ENCODE data around the gene KSR1.

The KSR1 gene

GRCh38 chr17:27475070-27475673 is 18.9 kb downstream of the KSR1 start:
- H3K4me3 ChIP-seq (ENCODE audit: low read depth, low read length), result no peak overlapping the region
- H3K4me1 ChIP-seq (ENCODE audit: control insufficient read depth, insufficient read depth, low read length), result peaks cover 71% of the 10 kb centered on the region
- H3K9me3 ChIP-seq (ENCODE audit: control insufficient read depth, insufficient read depth, low read depth, low read length), result no peaks in the 10 kb centered on the region
- H3K36me3 ChIP-seq (ENCODE audit: control insufficient read depth, insufficient read depth, low read length), result no peaks in the 10 kb centered on the region
- no peak overlapping the region for H3K9ac ChIP-seq (ENCODE audit: low read length)
- no peaks in the 10 kb centered on the region for H3K27me3 ChIP-seq (ENCODE audit: control insufficient read depth, insufficient read depth, low read length)
- no peak overlapping the region for H3K27ac ChIP-seq (ENCODE audit: low read depth, low read length)

- H3K4me1 ChIP-seq (ENCODE audit: control insufficient read depth, insufficient read depth, low read length), result peaks cover 76% of the 10 kb centered on the region
Observed at GRCh38 chr17:27475981-27476895, 20.0 kb downstream of the KSR1 start.

GRCh38 chr17:27477050-27477888 is 21.0 kb downstream of the KSR1 start:
- no peaks in the 10 kb centered on the region for H3K27me3 ChIP-seq (ENCODE audit: control insufficient read depth, insufficient read depth, low read length)

More at GRCh38 chr17:27475981-27476895, 20.0 kb downstream of the KSR1 start:
- H3K4me3 ChIP-seq (ENCODE audit: low read depth, low read length), result no peak overlapping the region
- no peak overlapping the region for H3K27ac ChIP-seq (ENCODE audit: low read depth, low read length)
- no peak overlapping the region for H3K9ac ChIP-seq (ENCODE audit: low read length)
- H3K27me3 ChIP-seq (ENCODE audit: control insufficient read depth, insufficient read depth, low read length), result no peaks in the 10 kb centered on the region
- H3K9me3 ChIP-seq (ENCODE audit: control insufficient read depth, insufficient read depth, low read depth, low read length), result no peaks in the 10 kb centered on the region
- H3K36me3 ChIP-seq (ENCODE audit: control insufficient read depth, insufficient read depth, low read length), result no peaks in the 10 kb centered on the region

GRCh38 chr17:27477971-27478684 is 21.9 kb downstream of the KSR1 start:
- no peaks in the 10 kb centered on the region for H3K36me3 ChIP-seq (ENCODE audit: control insufficient read depth, insufficient read depth, low read length)
- no peaks in the 10 kb centered on the region for H3K9me3 ChIP-seq (ENCODE audit: control insufficient read depth, insufficient read depth, low read depth, low read length)
- H3K27me3 ChIP-seq (ENCODE audit: control insufficient read depth, insufficient read depth, low read length), result no peaks in the 10 kb centered on the region
- H3K9ac ChIP-seq (ENCODE audit: low read length), result no peak overlapping the region
- H3K4me3 ChIP-seq (ENCODE audit: low read depth, low read length), result no peak overlapping the region
- no peak overlapping the region for H3K27ac ChIP-seq (ENCODE audit: low read depth, low read length)
- H3K4me1 ChIP-seq (ENCODE audit: control insufficient read depth, insufficient read depth, low read length), result peaks cover 63% of the 10 kb centered on the region

More at GRCh38 chr17:27477050-27477888, 21.0 kb downstream of the KSR1 start:
- H3K9ac ChIP-seq (ENCODE audit: low read length), result no peak overlapping the region
- no peaks in the 10 kb centered on the region for H3K9me3 ChIP-seq (ENCODE audit: control insufficient read depth, insufficient read depth, low read depth, low read length)
- no peak overlapping the region for H3K27ac ChIP-seq (ENCODE audit: low read depth, low read length)
- peaks cover 71% of the 10 kb centered on the region for H3K4me1 ChIP-seq (ENCODE audit: control insufficient read depth, insufficient read depth, low read length)
- H3K4me3 ChIP-seq (ENCODE audit: low read depth, low read length), result no peak overlapping the region
- H3K36me3 ChIP-seq (ENCODE audit: control insufficient read depth, insufficient read depth, low read length), result no peaks in the 10 kb centered on the region

- H3K9me3 ChIP-seq (ENCODE audit: control insufficient read depth, insufficient read depth, low read depth, low read length), result no peaks in the 10 kb centered on the region
- H3K27me3 ChIP-seq (ENCODE audit: control insufficient read depth, insufficient read depth, low read length), result no peaks in the 10 kb centered on the region
- no peak overlapping the region for H3K27ac ChIP-seq (ENCODE audit: low read depth, low read length)
- H3K4me3 ChIP-seq (ENCODE audit: low read depth, low read length), result no peak overlapping the region
- no peak overlapping the region for H3K9ac ChIP-seq (ENCODE audit: low read length)
- no peaks in the 10 kb centered on the region for H3K36me3 ChIP-seq (ENCODE audit: control insufficient read depth, insufficient read depth, low read length)
- H3K4me1 ChIP-seq (ENCODE audit: control insufficient read depth, insufficient read depth, low read length), result peaks cover 54% of the 10 kb centered on the region
Observed at GRCh38 chr17:27478901-27479538, 22.8 kb downstream of the KSR1 start.

- Histone ChIP-seq H3K9ac (ENCODE audit: low read length) (no peak overlapping the region), H3K36me3 (ENCODE audit: control insufficient read depth, insufficient read depth, low read length) (no peaks in the 10 kb centered on the region), H3K27ac (ENCODE audit: low read depth, low read length) (no peak overlapping the region), H3K27me3 (ENCODE audit: control insufficient read depth, insufficient read depth, low read length) (no peaks in the 10 kb centered on the region), H3K4me1 (ENCODE audit: control insufficient read depth, insufficient read depth, low read length) (peaks cover 51% of the 10 kb centered on the region), H3K9me3 (ENCODE audit: control insufficient read depth, insufficient read depth, low read depth, low read length) (no peaks in the 10 kb centered on the region), H3K4me3 (ENCODE audit: low read depth, low read length) (no peak overlapping the region)
Observed at GRCh38 chr17:27479838-27480237, 23.6 kb downstream of the KSR1 start.

GRCh38 chr17:27480699-27481098 is 24.5 kb downstream of the KSR1 start:
- H3K27me3 ChIP-seq (ENCODE audit: control insufficient read depth, insufficient read depth, low read length), result no peaks in the 10 kb centered on the region
- H3K4me3 ChIP-seq (ENCODE audit: low read depth, low read length), result no peak overlapping the region

GRCh38 chr17:27481327-27481726 is 25.1 kb downstream of the KSR1 start:
- Histone ChIP-seq H3K4me3 (ENCODE audit: low read depth, low read length) (no peak overlapping the region), H3K9ac (ENCODE audit: low read length) (no peak overlapping the region), H3K9me3 (ENCODE audit: control insufficient read depth, insufficient read depth, low read depth, low read length) (no peaks in the 10 kb centered on the region), H3K36me3 (ENCODE audit: control insufficient read depth, insufficient read depth, low read length) (no peaks in the 10 kb centered on the region), H3K4me1 (ENCODE audit: control insufficient read depth, insufficient read depth, low read length) (peaks cover 49% of the 10 kb centered on the region), H3K27ac (ENCODE audit: low read depth, low read length) (no peak overlapping the region), H3K27me3 (ENCODE audit: control insufficient read depth, insufficient read depth, low read length) (no peaks in the 10 kb centered on the region)

More at GRCh38 chr17:27480699-27481098, 24.5 kb downstream of the KSR1 start:
- no peaks in the 10 kb centered on the region for H3K9me3 ChIP-seq (ENCODE audit: control insufficient read depth, insufficient read depth, low read depth, low read length)
- H3K27ac ChIP-seq (ENCODE audit: low read depth, low read length), result no peak overlapping the region
- H3K4me1 ChIP-seq (ENCODE audit: control insufficient read depth, insufficient read depth, low read length), result peaks cover 54% of the 10 kb centered on the region
- no peak overlapping the region for H3K9ac ChIP-seq (ENCODE audit: low read length)
- H3K36me3 ChIP-seq (ENCODE audit: control insufficient read depth, insufficient read depth, low read length), result no peaks in the 10 kb centered on the region

- Histone ChIP-seq H3K4me3 (ENCODE audit: low read depth, low read length) (no peak overlapping the region), H3K27ac (ENCODE audit: low read depth, low read length) (no peak overlapping the region), H3K4me1 (ENCODE audit: control insufficient read depth, insufficient read depth, low read length) (peaks cover 29% of the 10 kb centered on the region), H3K9me3 (ENCODE audit: control insufficient read depth, insufficient read depth, low read depth, low read length) (peaks cover 4% of the 10 kb centered on the region; the same call in 1 of the 2 replicates), H3K9ac (ENCODE audit: low read length) (no peak overlapping the region), H3K27me3 (ENCODE audit: control insufficient read depth, insufficient read depth, low read length) (no peaks in the 10 kb centered on the region), H3K36me3 (ENCODE audit: control insufficient read depth, insufficient read depth, low read length) (peaks cover 3% of the 10 kb centered on the region; the same call in 1 of the 2 replicates)
Observed at GRCh38 chr17:27485125-27485524, 28.9 kb downstream of the KSR1 start.

Measured in HUES6 (cell line).